GM21526 (cell line): Measurements from ENCODE around the gene CLEC19A.
A peak's percentile ranks its signal among the peaks of the same experiment; 100 is the strongest.

Source experiments
- ATAC-seq: cut with Tn5 transposase; IDR thresholded peaks from one replicate; pipeline ENCODE4 v1.9.1; 2021; ENCODE audit warnings: moderate library complexity; ENCODE audit not compliant: unreplicated experiment, low FRiP score

Gene CLEC19A

GRCh38 chr16:19283637-19284036, 1.9 kb upstream of the CLEC19A start:
- no peak for ATAC-seq

GRCh38 chr16:19284207-19284606, 1.3 kb upstream of the CLEC19A start:
- no peak for ATAC-seq

- ATAC-seq: no peak
Measured at GRCh38 chr16:19286827-19287226, 1.3 kb downstream of the CLEC19A start.

- ATAC-seq: no peak
Measured at GRCh38 chr16:19287241-19287640, 1.7 kb downstream of the CLEC19A start.

DNA sequence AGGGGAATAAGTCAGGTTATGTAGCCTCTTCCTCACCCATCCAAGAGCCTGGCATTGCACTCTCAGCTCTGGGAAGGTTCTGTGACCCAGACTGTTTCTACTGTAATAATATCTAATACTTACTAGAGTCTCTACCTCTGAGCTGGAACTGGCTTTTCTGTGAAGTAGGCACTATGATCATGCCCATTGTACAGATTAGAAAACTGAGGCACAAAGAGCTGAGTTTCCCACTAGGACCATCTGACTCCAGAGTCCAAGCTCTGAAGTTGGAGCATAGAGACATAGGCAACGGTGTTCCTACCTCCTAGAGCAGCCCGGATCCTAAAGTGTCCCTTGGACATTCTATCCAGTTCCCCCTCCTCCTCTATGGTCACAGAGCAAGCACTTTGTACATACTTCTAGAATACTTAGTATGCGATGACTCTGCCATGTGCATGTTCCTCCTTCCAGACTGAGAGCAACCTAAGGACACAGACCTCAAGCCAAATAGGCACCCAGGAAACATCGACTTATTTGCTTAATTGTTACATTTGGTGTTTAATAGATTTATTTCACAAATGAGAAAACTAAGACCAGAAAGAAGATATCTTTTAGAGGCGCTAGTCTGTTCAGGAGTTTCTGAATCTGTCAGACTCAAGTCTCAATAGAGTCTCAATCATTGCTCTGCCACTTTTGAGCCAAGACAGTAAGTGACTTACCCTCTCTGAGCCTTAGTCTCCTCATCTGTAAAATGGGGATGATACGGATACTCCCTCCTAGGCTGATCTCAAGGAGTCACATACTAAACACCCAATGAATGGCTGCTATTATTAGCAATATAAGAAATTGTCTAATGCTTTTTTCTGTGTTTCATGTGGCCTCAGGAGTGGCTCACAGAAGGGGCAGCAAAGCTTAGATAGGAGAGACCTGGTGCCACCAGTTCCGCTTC, 3.6 kb downstream of the CLEC19A start:
- ATAC-seq: no peak

GRCh38 chr16:19289811-19290485, 4.4 kb downstream of the CLEC19A start:
- no peak for ATAC-seq

GRCh38 chr16:19290860-19291259, 5.3 kb downstream of the CLEC19A start:
- ATAC-seq: no peak

- no peak for ATAC-seq
Measured at GRCh38 chr16:19291475-19291874, 5.9 kb downstream of the CLEC19A start.

- ATAC-seq: no peak
Measured at GRCh38 chr16:19292186-19292585, 6.7 kb downstream of the CLEC19A start.

DNA sequence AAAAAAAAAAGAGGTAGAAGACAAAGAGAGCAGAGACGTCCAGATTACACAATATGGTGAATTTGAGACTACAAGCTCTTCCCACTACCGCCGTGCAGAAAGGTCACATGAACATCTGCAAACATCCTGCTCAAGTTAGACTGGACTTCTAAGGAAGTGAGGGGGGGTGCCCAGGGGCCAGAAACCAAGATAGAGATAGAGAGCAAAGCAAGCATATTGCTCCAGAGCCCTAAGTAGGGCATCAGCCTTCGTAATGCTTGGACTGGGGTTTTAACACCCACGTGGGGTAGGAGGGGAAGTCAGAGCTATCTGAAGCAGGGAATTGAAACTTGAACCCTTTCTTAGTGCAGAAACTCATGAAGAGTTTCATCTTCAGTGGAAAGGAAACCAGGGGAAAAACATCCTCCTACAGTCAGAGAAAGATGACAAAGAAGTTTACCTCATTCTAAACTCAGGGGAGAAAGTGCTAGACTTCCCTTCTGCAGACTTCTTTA, 8.7 kb downstream of the CLEC19A start:
- ATAC-seq: peak; percentile 71

DNA sequence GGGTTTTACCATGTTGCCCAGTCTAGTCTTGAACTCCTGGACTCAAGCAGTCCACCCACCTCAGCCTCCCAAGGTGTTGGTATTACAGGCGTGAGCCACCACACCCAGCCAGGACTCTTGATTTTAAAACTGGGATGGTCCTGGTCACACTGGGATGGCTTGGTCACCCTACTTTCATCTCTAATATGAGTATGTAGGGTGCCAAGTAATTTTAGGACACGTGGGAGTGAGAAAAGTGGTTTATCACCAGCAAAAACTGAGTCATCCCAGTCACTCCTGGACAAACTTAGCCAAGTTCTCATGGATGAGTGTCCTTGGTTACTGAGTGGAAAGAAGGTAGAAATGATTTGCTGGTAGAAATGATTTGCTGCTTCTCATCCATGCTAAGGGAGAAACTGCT, 9.9 kb downstream of the CLEC19A start:
- ATAC-seq: no peak

GRCh38 chr16:19297454-19297853, 11.9 kb downstream of the CLEC19A start:
- ATAC-seq: no peak

DNA sequence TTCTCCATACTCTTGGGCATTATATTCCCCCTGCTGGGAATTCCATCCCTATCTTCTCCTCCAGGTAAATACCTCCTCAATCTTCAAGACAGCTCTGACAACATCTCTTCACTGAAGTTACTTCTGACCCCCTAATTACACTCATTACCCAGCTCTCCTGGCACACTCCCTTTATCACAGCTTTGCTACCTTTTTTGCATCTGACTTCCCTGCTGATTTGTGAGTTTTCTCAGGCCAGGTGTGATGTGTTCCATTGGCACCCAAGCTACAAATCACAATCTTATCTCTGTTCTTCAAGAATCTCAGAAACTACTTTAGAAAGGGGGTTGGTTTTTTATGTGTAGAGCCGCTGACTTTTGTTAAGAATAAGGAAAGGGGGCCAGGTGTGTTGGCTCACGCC, 14.0 kb downstream of the CLEC19A start:
- ATAC-seq: no peak

GRCh38 chr16:19301931-19302330, 16.4 kb downstream of the CLEC19A start:
- no peak for ATAC-seq

DNA sequence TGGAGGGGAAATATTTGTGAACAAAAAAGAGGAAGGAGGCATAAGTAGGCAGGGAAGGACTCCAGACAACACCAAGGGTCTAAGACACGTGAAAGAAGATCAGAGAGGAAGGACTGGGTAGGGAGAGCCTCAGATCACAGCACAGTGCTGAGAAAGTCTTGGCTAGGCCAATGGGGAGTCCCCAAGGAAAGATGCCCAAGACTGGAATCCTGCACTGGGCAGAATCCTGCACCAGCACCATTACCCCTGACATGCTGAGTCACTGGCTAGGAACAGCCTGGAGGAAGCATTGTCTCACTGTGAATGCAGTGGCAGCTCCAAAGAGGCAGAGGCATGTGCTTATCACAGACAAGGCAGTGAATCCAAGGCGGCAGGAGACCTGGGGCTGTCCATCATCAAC, 19.2 kb downstream of the CLEC19A start:
- no peak for ATAC-seq

DNA sequence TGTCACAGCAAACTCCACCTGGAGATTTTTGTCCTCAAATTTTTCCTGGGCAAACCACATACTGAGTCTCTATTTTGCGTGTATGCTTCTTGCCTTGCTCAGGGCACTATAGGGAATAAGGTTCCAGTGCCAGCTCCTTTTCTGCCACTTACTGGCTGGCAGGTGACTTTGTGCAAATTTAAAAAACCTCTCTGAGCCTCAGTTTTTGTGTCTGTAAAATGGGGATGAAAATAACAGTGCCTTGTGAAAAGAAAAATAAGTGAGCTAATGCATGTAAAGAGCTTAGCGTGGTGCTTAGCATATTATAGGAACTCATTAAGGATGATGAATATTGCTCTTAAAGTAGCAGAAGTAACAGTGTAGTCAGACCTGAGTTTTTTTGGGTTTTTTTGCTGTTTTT, 19.9 kb downstream of the CLEC19A start:
- ATAC-seq: no peak

DNA sequence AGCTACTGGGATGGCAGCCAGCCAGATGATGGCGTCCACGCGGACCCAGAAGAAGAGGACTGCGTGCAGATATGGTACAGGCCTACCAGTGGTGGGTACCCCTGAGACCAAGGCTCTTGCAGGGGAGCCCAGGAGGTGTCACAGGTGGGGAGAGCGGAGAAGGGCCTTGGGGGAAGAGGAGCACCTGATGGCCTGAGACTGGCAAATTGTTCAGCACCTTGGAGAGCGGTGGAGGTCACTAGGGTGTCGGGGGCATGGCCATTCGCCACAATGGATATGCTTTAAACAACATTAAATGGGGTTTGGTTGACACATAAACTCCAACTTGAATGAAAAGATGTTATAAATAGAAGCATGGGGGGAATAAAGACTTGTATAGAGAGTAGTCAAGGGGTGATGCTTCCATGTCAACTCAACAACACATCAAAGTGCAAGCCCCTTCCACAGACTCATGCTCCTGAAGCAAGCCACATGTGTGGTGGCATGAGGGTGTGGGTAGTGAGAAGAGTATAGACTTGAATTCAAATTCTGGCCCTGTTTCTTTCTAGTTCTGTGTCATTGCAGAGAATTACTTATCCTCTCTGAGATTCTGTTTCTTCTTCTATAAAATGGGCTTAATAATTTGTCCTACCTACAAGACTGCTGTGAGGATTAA, 22.2 kb downstream of the CLEC19A start:
- ATAC-seq: no peak

DNA sequence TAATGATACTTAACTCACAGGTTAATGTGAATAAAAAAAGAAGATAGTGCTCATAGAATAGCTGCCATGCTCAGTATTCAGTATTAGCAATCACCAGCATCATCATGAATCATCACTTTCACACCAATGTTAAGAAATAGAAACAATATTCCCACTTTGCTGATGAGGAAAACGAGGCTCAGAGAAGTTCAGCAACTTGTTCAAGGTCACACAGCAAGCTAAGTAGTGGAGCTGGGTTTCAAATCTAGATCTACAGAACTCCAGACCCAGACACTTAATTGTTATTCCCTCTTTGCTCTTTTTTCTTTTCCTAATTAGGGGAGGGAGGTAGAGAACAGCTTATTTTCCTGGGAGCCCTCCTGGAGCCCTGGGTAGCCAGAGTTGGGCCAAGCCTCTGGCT, 22.9 kb downstream of the CLEC19A start:
- ATAC-seq: no peak

- ATAC-seq: no peak
Measured at GRCh38 chr16:19309178-19309577, 23.6 kb downstream of the CLEC19A start.

DNA sequence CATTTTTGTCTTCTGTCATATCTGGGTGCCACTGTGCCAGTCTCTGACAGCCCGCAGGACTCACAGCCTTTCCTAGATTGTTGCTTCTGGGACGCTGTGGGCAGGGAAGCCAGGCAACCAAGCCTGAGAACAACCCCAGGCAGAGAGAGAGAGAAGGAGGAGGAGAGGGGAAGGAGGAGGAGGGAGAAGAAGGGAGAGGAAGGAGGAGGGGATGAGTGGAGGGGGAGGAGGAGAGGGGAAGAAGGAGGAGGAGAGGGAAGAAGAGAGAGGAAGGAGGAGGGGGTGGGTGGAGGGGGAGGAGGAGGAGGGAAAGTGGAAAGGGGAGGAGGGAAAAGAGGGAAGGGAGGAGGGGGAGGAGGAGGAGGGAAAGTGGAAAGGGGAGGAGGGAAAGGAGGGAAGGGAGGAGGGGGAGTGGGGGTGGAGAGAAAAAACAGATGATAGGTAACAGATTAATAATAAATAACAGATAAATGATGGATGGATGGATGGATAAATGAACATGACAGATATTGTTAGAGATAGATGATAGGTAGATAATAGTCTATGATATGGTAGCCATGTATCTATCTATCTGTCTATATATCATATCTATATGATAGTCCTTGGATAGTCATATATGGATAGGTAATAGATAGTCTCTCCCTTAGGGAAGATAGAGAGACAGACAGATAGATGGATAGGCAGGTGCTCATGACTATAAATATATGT, 29.3 kb downstream of the CLEC19A start:
- no peak for ATAC-seq
